Measurements from ENCODE around the gene PRR29.
"Not testable (repeated sequence)": the region's sequence is repeated elsewhere in the genome, so short reads cannot be mapped to it uniquely, and the experiment has no call there.

PRR29 gene

GRCh38 chr17:64016974-64017373 lies 18.8 kb downstream of the PRR29 start:
- no peak for TF ChIP-seq JUND (IDR thresholded peaks at IDR 0.05; ENCODE audit: low read depth)
- in situ Hi-C loops (cut with HindIII; ENCODE audit: low pct_unique_long_range_greater_than_20kb, low sequenced_read_pairs): no loop called here
- no peak for DNase-seq (ENCODE audit: low read depth in 1 of 2, low spot score in 1 of 2)

- no peak for DNase-seq (ENCODE audit: low read depth in 1 of 2, low spot score in 1 of 2)
- no peak for TF ChIP-seq JUND (IDR thresholded peaks at IDR 0.05; ENCODE audit: low read depth)
- in situ Hi-C loops (cut with HindIII; ENCODE audit: low pct_unique_long_range_greater_than_20kb, low sequenced_read_pairs): no loop called here
Observed at GRCh38 chr17:64017381-64017980, 19.3 kb downstream of the PRR29 start.

- in situ Hi-C loops (cut with HindIII; ENCODE audit: low pct_unique_long_range_greater_than_20kb, low sequenced_read_pairs); DNase-seq (ENCODE audit: low read depth in 1 of 2, low spot score in 1 of 2): not testable (repeated sequence)
Observed at GRCh38 chr17:64019551-64019961, 21.4 kb downstream of the PRR29 start.

GRCh38 chr17:64020056-64020766 lies 22.1 kb downstream of the PRR29 start, which contains the start of gene ICAM2:
Gene ICAM2 (minus strand): TSS chr17:64020633. CDS start chr17:64006691, 13,942 bp downstream.
- in situ Hi-C loops (cut with HindIII; ENCODE audit: low pct_unique_long_range_greater_than_20kb, low sequenced_read_pairs): no loop called here
- DNase-seq (ENCODE audit: low read depth in 1 of 2, low spot score in 1 of 2): no peak
- no peak for TF ChIP-seq JUND (IDR thresholded peaks at IDR 0.05; ENCODE audit: low read depth)

GRCh38 chr17:64022611-64023063 lies 24.5 kb downstream of the PRR29 start:
- DNase-seq (ENCODE audit: low read depth in 1 of 2, low spot score in 1 of 2): no peak
- in situ Hi-C loops (cut with HindIII; ENCODE audit: low pct_unique_long_range_greater_than_20kb, low sequenced_read_pairs): no loop called here
- TF ChIP-seq JUND (IDR thresholded peaks at IDR 0.05; ENCODE audit: low read depth): no peak

GRCh38 chr17:64024215-64024654 lies 26.1 kb downstream of the PRR29 start:
- in situ Hi-C loops (cut with HindIII; ENCODE audit: low pct_unique_long_range_greater_than_20kb, low sequenced_read_pairs): no loop called here
- DNase-seq (ENCODE audit: low read depth in 1 of 2, low spot score in 1 of 2): no peak
- no peak for TF ChIP-seq JUND (IDR thresholded peaks at IDR 0.05; ENCODE audit: low read depth)

GRCh38 chr17:64024781-64025731 lies 26.9 kb downstream of the PRR29 start:
- no peak for TF ChIP-seq JUND (IDR thresholded peaks at IDR 0.05; ENCODE audit: low read depth)
- in situ Hi-C loops (cut with HindIII; ENCODE audit: low pct_unique_long_range_greater_than_20kb, low sequenced_read_pairs): no loop called here
- DNase-seq (ENCODE audit: low read depth in 1 of 2, low spot score in 1 of 2): no peak

- in situ Hi-C loops (cut with HindIII; ENCODE audit: low pct_unique_long_range_greater_than_20kb, low sequenced_read_pairs): no loop called here
- peak in 1 of 2 experiments; percentile 84 for DNase-seq (ENCODE audit: low read depth in 1 of 2, low spot score in 1 of 2)
Observed at GRCh38 chr17:64025732-64026294, 27.7 kb downstream of the PRR29 start.

GRCh38 chr17:64028874-64029464 lies 30.8 kb downstream of the PRR29 start:
- in situ Hi-C loops (cut with HindIII; ENCODE audit: low pct_unique_long_range_greater_than_20kb, low sequenced_read_pairs): no loop called here
- DNase-seq (ENCODE audit: low read depth in 1 of 2, low spot score in 1 of 2): peak in 1 of 2 experiments; percentile 80
- no peak for TF ChIP-seq JUND (IDR thresholded peaks at IDR 0.05; ENCODE audit: low read depth)

More at GRCh38 chr17:64025732-64026294, 27.7 kb downstream of the PRR29 start:
- TF ChIP-seq JUND (IDR thresholded peaks at IDR 0.05; ENCODE audit: low read depth): no peak

- DNase-seq (ENCODE audit: low read depth in 1 of 2, low spot score in 1 of 2): no peak
- in situ Hi-C loops (cut with HindIII; ENCODE audit: low pct_unique_long_range_greater_than_20kb, low sequenced_read_pairs): no loop called here
- TF ChIP-seq JUND (IDR thresholded peaks at IDR 0.05; ENCODE audit: low read depth): no peak
Observed at GRCh38 chr17:64032081-64032480, 33.9 kb downstream of the PRR29 start.

- in situ Hi-C loops (cut with HindIII; ENCODE audit: low pct_unique_long_range_greater_than_20kb, low sequenced_read_pairs): no loop called here
- no peak for TF ChIP-seq JUND (IDR thresholded peaks at IDR 0.05; ENCODE audit: low read depth)
- DNase-seq (ENCODE audit: low read depth in 1 of 2, low spot score in 1 of 2): peak in 1 of 2 experiments; percentile 47
Observed at GRCh38 chr17:64036198-64036922, 38.2 kb downstream of the PRR29 start.

Measured in T47D (cell line).